Measurements from ENCODE around the gene ITFG1. TPM values are rescaled to one million over a fixed set of nuclear protein-coding genes. Genes with fewer than 3 reads are reported as not detected.

The ITFG1 gene
- total and polyA plus RNA-seq, 4 experiments from 2014 or later = 26.1 to 31.3 (median 28.3) TPM

GRCh38 chr16:47284999-47285398 is 175.9 kb downstream of the ITFG1 start:
- DNase-seq = no peak
- ChIA-PET CTCF (ENCODE audit: partially characterized antibody) (no interaction called here), POLR2A (ENCODE audit: partially characterized antibody) (no interaction called here)
- Histone ChIP-seq H3K27me3 (ENCODE audit: insufficient read depth, low read length) (no peaks in the 10 kb centered on the region), H3K4me3 (ENCODE audit: low read length in 2 of 2) (no peak overlapping the region), H3K9me3 (ENCODE audit: control insufficient read depth in 1 of 2, low read length in 2 of 2) (no peaks in the 10 kb centered on the region), H3K36me3 (ENCODE audit: insufficient read depth, low read length) (no peaks in the 10 kb centered on the region), H3K27ac (ENCODE audit: low read depth, low read length) (no peak overlapping the region), H3K4me1 (ENCODE audit: insufficient read depth, low read length) (no peaks in the 10 kb centered on the region)
- intact Hi-C loops (cut with micrococcal nuclease) = no loop called here
- H3K4me3 Mint-ChIP-seq = no peak overlapping the region
- peaks cover 42 to 58% of the 10 kb centered on the region in 2 donors for H3K36me3 Mint-ChIP-seq
- peaks cover 0 to 29% (median 11%) of the 10 kb centered on the region in 8 donors for H3K9me3 Mint-ChIP-seq
- no peak overlapping the region for H3K27ac Mint-ChIP-seq
- no peaks in the 10 kb centered on the region for H3K27me3 Mint-ChIP-seq
- H3K4me1 Mint-ChIP-seq = no peaks in the 10 kb centered on the region

- Mint-ChIP-seq H3K4me1 (peaks cover 0 to 1% (median under 1%) of the 10 kb centered on the region in 4 donors), H3K4me3 (no peak overlapping the region), H3K9me3 (peaks cover 0 to 4% (median 0%) of the 10 kb centered on the region in 8 donors), H3K27me3 (no peaks in the 10 kb centered on the region), H3K36me3 (peaks cover 7 to 15% of the 10 kb centered on the region in 2 donors), H3K27ac (no peak overlapping the region)
- Histone ChIP-seq H3K27ac (ENCODE audit: low read depth, low read length) (no peak overlapping the region), H3K27me3 (ENCODE audit: insufficient read depth, low read length) (no peaks in the 10 kb centered on the region), H3K4me3 (ENCODE audit: low read length in 2 of 2) (no peak overlapping the region), H3K4me1 (ENCODE audit: insufficient read depth, low read length) (no peaks in the 10 kb centered on the region), H3K36me3 (ENCODE audit: insufficient read depth, low read length) (no peaks in the 10 kb centered on the region), H3K9me3 (ENCODE audit: control insufficient read depth in 1 of 2, low read length in 2 of 2) (no peaks in the 10 kb centered on the region)
- intact Hi-C loops (cut with micrococcal nuclease) = no loop called here
- CTCF ChIA-PET (ENCODE audit: partially characterized antibody) = no interaction called here
- POLR2A ChIA-PET (ENCODE audit: partially characterized antibody) = no interaction called here
- no peak for DNase-seq
Observed at GRCh38 chr16:47278306-47278970, 182.4 kb downstream of the ITFG1 start.

GRCh38 chr16:47276522-47276921 is 184.3 kb downstream of the ITFG1 start:
- H3K36me3 Mint-ChIP-seq = peaks cover 11 to 21% of the 10 kb centered on the region in 2 donors
- H3K4me3 Mint-ChIP-seq = no peak overlapping the region
- H3K27me3 Mint-ChIP-seq = no peaks in the 10 kb centered on the region
- CTCF ChIA-PET (ENCODE audit: partially characterized antibody) = no interaction called here
- H3K9me3 ChIP-seq (ENCODE audit: control insufficient read depth in 1 of 2, low read length in 2 of 2) = no peaks in the 10 kb centered on the region
- POLR2A ChIA-PET (ENCODE audit: partially characterized antibody) = no interaction called here
- H3K27me3 ChIP-seq (ENCODE audit: insufficient read depth, low read length) = no peaks in the 10 kb centered on the region
- peaks cover 0 to 3% (median under 1%) of the 10 kb centered on the region in 4 donors for H3K4me1 Mint-ChIP-seq
- no peak for DNase-seq
- H3K4me1 ChIP-seq (ENCODE audit: insufficient read depth, low read length) = no peaks in the 10 kb centered on the region
- no peak overlapping the region for H3K27ac ChIP-seq (ENCODE audit: low read depth, low read length)
- peaks cover 0 to 5% (median 0%) of the 10 kb centered on the region in 8 donors for H3K9me3 Mint-ChIP-seq
- no peak overlapping the region for H3K27ac Mint-ChIP-seq
- intact Hi-C loops (cut with micrococcal nuclease) = no loop called here
- H3K36me3 ChIP-seq (ENCODE audit: insufficient read depth, low read length) = no peaks in the 10 kb centered on the region
- no peak overlapping the region for H3K4me3 ChIP-seq (ENCODE audit: low read length in 2 of 2)

DNA sequence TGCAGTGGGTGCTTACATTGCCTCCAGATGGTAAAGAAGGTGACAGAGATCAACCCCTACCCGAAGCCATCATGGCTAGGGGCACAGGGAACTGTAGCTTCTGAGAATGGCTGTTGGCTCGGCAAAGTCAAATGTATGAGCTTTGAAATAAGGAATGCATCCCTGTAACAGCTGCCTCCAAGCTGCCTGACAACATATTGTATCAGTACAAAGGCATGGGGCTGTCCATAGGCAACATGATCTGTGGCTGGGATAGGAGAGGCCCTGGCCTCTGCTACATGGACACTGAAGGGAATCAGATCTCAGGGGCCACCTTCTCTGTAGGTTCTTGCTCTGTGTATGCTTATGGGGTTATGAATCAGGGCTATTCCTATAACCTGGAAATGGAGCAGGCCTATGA is 197.9 kb downstream of the ITFG1 start:
- ChIA-PET CTCF (ENCODE audit: partially characterized antibody) (no interaction called here), POLR2A (ENCODE audit: partially characterized antibody) (no interaction called here)
- Mint-ChIP-seq H3K9me3 (no peaks in the 10 kb centered on the region), H3K4me3 (no peak overlapping the region), H3K36me3 (peaks cover 23 to 24% of the 10 kb centered on the region in 2 donors), H3K27me3 (no peaks in the 10 kb centered on the region), H3K27ac (peak overlapping the region in 1 of 7 donors; percentile 22), H3K4me1 (peaks cover 0 to 5% (median 0%) of the 10 kb centered on the region in 4 donors)
- H3K36me3 ChIP-seq (ENCODE audit: insufficient read depth, low read length) = peaks cover 3% of the 10 kb centered on the region
- no peaks in the 10 kb centered on the region for H3K27me3 ChIP-seq (ENCODE audit: insufficient read depth, low read length)
- no peak overlapping the region for H3K4me3 ChIP-seq (ENCODE audit: low read length in 2 of 2)
- intact Hi-C loops (cut with micrococcal nuclease) = no loop called here
- H3K27ac ChIP-seq (ENCODE audit: low read depth, low read length) = no peak overlapping the region
- DNase-seq = no peak
- H3K9me3 ChIP-seq (ENCODE audit: control insufficient read depth in 1 of 2, low read length in 2 of 2) = no peaks in the 10 kb centered on the region
- H3K4me1 ChIP-seq (ENCODE audit: insufficient read depth, low read length) = no peaks in the 10 kb centered on the region

- Histone ChIP-seq H3K9me3 (ENCODE audit: control insufficient read depth in 1 of 2, low read length in 2 of 2) (no peaks in the 10 kb centered on the region), H3K4me3 (ENCODE audit: low read length in 2 of 2) (no peak overlapping the region), H3K4me1 (ENCODE audit: insufficient read depth, low read length) (no peaks in the 10 kb centered on the region), H3K27ac (ENCODE audit: low read depth, low read length) (no peak overlapping the region), H3K36me3 (ENCODE audit: insufficient read depth, low read length) (peaks cover 10% of the 10 kb centered on the region), H3K27me3 (ENCODE audit: insufficient read depth, low read length) (no peaks in the 10 kb centered on the region)
- ChIA-PET POLR2A (ENCODE audit: partially characterized antibody) (no interaction called here), CTCF (ENCODE audit: partially characterized antibody) (interaction anchor here (1.2 kb wide), 1 partner anchor 119 kb away, joined by 6 read pairs; no protein-coding TSS in a partner anchor)
- Mint-ChIP-seq H3K4me3 (no peak overlapping the region), H3K27me3 (no peaks in the 10 kb centered on the region), H3K27ac (peak overlapping the region in 2 of 7 donors; percentile 17 to 48), H3K36me3 (peaks cover 35 to 41% of the 10 kb centered on the region in 2 donors), H3K4me1 (peaks cover 0 to 1% (median 0%) of the 10 kb centered on the region in 4 donors), H3K9me3 (no peaks in the 10 kb centered on the region)
- intact Hi-C loops (cut with micrococcal nuclease) = no loop called here
- no peak for DNase-seq
Observed at GRCh38 chr16:47260503-47260902, 200.4 kb downstream of the ITFG1 start.

GRCh38 chr16:47258874-47259461 is 201.9 kb downstream of the ITFG1 start:
- Mint-ChIP-seq H3K4me1 (peaks cover 0 to 1% (median 0%) of the 10 kb centered on the region in 4 donors), H3K27ac (peak overlapping the region in 1 of 7 donors; percentile 56), H3K27me3 (no peaks in the 10 kb centered on the region), H3K4me3 (no peak overlapping the region), H3K36me3 (peaks cover 40 to 45% of the 10 kb centered on the region in 2 donors), H3K9me3 (no peaks in the 10 kb centered on the region)
- no peaks in the 10 kb centered on the region for H3K27me3 ChIP-seq (ENCODE audit: insufficient read depth, low read length)
- DNase-seq = peak in 1 of 5 donors; percentile 13
- intact Hi-C loops (cut with micrococcal nuclease) = no loop called here
- H3K4me3 ChIP-seq (ENCODE audit: low read length in 2 of 2) = no peak overlapping the region
- no peak overlapping the region for H3K27ac ChIP-seq (ENCODE audit: low read depth, low read length)
- no peaks in the 10 kb centered on the region for H3K4me1 ChIP-seq (ENCODE audit: insufficient read depth, low read length)
- ChIA-PET CTCF (ENCODE audit: partially characterized antibody) (interaction anchor here (1.0 kb wide), 1 partner anchor 11 kb away, joined by 3 read pairs; no protein-coding TSS in a partner anchor), POLR2A (ENCODE audit: partially characterized antibody) (no interaction called here)
- H3K9me3 ChIP-seq (ENCODE audit: control insufficient read depth in 1 of 2, low read length in 2 of 2) = no peaks in the 10 kb centered on the region
- peaks cover 10% of the 10 kb centered on the region for H3K36me3 ChIP-seq (ENCODE audit: insufficient read depth, low read length)

DNA sequence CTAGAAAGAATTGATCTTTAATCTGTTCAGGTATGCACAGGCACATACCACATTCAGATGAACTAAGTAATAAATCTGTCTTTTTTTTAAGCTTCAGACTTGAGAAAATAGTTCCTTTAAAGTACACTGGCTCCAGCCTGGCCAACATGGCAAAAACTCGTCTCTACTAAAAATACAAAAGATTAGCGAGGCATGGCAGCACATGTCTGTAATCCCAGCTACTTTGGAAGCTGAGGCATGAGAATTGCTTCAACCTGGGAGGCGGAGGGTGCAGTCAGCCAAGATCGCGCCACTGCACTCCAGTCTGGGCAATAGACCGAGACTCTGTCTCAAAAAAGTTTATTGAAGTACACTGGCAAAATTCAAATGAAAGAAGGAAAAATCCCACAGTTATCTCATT is 206.1 kb downstream of the ITFG1 start:
- Histone ChIP-seq H3K9me3 (ENCODE audit: control insufficient read depth in 1 of 2, low read length in 2 of 2) (no peaks in the 10 kb centered on the region), H3K27ac (ENCODE audit: low read depth, low read length) (no peak overlapping the region), H3K4me1 (ENCODE audit: insufficient read depth, low read length) (no peaks in the 10 kb centered on the region), H3K27me3 (ENCODE audit: insufficient read depth, low read length) (no peaks in the 10 kb centered on the region), H3K36me3 (ENCODE audit: insufficient read depth, low read length) (peaks cover 10% of the 10 kb centered on the region), H3K4me3 (ENCODE audit: low read length in 2 of 2) (no peak overlapping the region)
- DNase-seq = no peak
- intact Hi-C loops (cut with micrococcal nuclease) = no loop called here
- ChIA-PET CTCF (ENCODE audit: partially characterized antibody) (no interaction called here), POLR2A (ENCODE audit: partially characterized antibody) (no interaction called here)
- H3K36me3 Mint-ChIP-seq = peaks cover 29 to 34% of the 10 kb centered on the region in 2 donors
- H3K27me3 Mint-ChIP-seq = no peaks in the 10 kb centered on the region
- H3K4me1 Mint-ChIP-seq = peaks cover 0 to 1% (median under 1%) of the 10 kb centered on the region in 4 donors
- H3K4me3 Mint-ChIP-seq = no peak overlapping the region
- H3K27ac Mint-ChIP-seq = no peak overlapping the region
- H3K9me3 Mint-ChIP-seq = no peaks in the 10 kb centered on the region
